B cell (primary cell): ENCODE measurements around the gene WFS1.

Source experiments
- CTCF ChIP-seq: fragments of 200-600 bp; IDR thresholded peaks from one replicate; pipeline ENCODE4 v1.8.0; 2022; ENCODE audit warnings: antibody characterized with exemption, mild to moderate bottlenecking
- EZH2 ChIP-seq: IDR thresholded peaks from 2 replicates; pipeline ENCODE4 v1.6.1; 2012; ENCODE audit warnings: borderline replicate concordance, low read depth, mild to moderate bottlenecking, moderate library complexity, low read length; ENCODE audit not compliant: insufficient read depth, poor library complexity, severe bottlenecking

- TF ChIP-seq CTCF (no peak), EZH2 (no peak)
Measured at GRCh38 chr4:6221301-6221850, 48.3 kb upstream of the WFS1 start.
